SK-MEL-5 (cell line): ENCODE data around the gene S1PR2. TPM values are rescaled to one million over a fixed set of nuclear protein-coding genes. Genes with fewer than 3 reads are reported as not detected.

ENCODE experiments used
- DNase-seq: peaks from one replicate; pipeline ENCODE4 v3.0.0-alpha.2; 2016; ENCODE audit warnings: low read depth, low spot score
- in situ Hi-C: cut with HindIII; loops from 2 replicates; pipeline ENCODE4 v1.10.0; 2016; ENCODE audit warnings: low sequenced_read_pairs, high pct_unique_total_duplicates, low pct_unique_long_range_greater_than_20kb
- polyA plus RNA-seq, 2 experiments: library from polyadenylated mRNA; depleted of rRNA; stranded (reverse); fragments of >200 nt; gene quantifications; 2 replicates each; pipeline ENCODE4 v1.2.3, GENCODE V29; 2015
- total RNA-seq: library from RNA; depleted of rRNA; stranded (reverse); fragments of >200 nt; shearing (Covaris generic); gene quantifications from 2 replicates; pipeline ENCODE4 v1.2.3, GENCODE V29; 2014; rRNA removed

The S1PR2 gene
- total RNA-seq: 4.7 and 4.9 TPM in 2 replicates
- 6.1 and 6.6 TPM in 2 replicates for polyA plus RNA-seq (2015; cell fraction: cytosol; rRNA removed)
- 0.81 and 1.6 TPM in 2 replicates for polyA plus RNA-seq (2015; cell fraction: nucleus; rRNA removed)

GRCh38 chr19:10230861-10231611 lies at the start of gene S1PR2:
Gene S1PR2, minus strand, starts transcription at chr19:10231331. Its CDS starts 6,426 bp downstream, at chr19:10224905.
- in situ Hi-C loops: no loop called here

DNA sequence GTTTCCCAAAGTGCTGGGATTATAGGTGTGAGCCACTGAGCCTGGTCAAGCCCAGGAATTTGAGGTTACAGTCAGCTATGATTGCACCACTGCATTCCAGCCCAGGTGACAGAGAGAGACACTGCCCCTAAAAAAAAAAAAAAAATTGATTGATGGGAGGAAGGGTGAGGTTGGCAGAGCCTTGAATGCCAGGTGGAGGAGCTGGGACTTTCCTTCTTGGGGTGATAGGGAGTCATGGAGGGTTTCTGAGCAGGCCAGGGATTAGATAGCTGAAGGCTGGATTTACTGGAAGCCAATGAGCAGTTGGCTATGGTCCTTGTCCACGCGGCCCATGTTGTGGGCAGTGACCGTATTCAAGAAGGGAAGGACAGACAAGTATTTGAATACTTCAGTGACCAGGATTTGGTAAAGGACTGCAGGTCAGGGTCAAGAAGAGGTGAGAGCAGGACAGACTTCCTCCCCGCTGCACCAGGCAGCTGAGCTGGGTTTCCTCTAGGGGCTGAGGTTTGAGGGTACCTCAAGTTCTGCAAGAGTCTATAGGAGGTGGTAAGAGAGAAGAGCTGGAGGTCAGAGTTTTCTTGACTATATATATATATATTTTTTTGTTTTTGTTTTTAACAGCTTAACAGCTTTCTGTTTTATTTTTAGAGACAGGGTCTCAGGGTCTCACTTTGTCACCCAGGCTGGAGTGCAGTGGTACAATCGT lies 48.8 kb upstream of the S1PR2 start:
- no peak for DNase-seq
- in situ Hi-C loops: no loop called here

More at GRCh38 chr19:10230861-10231611, at the start of gene S1PR2:
- peak; percentile 81 for DNase-seq

DNA sequence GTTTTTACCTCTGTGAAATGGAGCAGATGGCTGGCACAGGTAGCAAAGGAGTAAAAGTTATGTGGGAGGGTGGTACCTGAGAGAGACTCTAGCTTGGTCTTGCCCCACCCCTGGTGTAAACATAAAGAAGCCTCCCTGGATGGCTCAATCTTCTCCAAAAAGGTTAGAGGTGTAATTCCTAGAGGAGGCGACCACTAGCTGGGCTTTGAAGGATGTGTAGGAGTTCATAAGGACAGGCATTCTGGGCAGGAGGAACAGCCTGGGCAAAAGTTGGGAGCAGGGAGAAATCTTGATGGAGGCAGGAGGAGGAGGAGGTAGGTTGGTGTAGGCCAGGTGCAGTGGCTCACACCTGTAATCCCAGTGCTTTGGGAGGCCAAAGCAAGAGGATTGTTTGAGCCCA lies 47.8 kb upstream of the S1PR2 start:
- no peak for DNase-seq
- in situ Hi-C loops: no loop called here

DNA sequence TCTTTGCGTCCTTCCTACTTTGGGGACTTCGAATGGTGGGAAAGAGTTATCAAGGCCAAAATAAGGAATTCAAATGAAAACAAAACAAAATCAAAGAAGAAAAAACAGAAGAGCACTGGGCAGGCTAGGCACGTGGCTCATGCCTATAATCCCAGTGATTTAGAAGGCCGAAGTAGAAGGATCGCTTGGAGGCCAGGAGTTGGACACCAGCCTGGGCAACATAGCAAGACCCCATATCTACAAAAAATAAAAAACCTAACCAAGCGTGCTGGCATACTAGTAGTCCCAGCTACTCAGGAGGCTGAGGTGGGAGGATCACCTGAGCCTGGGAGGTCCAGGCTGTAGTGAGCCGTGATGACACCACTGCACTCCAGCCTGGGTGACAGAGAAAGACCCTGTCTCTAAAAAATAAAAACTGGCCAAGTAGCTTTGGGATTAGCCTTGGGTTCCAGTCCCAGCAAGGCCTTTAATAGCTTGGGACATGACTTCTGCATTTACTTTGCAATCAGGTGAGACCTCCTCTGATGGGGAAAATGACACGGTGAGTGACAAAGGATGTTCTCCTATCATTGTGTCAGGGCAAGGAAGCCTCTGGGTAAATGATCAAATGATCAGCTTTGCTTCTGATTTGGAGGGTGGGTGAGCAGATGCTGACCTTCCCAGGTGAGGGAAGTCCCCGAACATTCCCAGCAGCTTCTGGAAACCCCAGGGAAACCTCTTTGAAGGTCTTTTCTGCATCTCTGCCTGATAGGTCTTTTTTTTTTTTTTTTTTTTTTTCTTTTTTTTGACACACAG lies 46.9 kb upstream of the S1PR2 start:
- in situ Hi-C loops: no loop called here

GRCh38 chr19:10274589-10274988 lies 43.5 kb upstream of the S1PR2 start:
- DNase-seq: no peak
- in situ Hi-C loops: no loop called here

More for the DNA sequence above, 46.9 kb upstream of the S1PR2 start:
- DNase-seq: no peak

GRCh38 chr19:10271543-10272086 lies 40.5 kb upstream of the S1PR2 start:
- in situ Hi-C loops: no loop called here
- DNase-seq: no peak

DNA sequence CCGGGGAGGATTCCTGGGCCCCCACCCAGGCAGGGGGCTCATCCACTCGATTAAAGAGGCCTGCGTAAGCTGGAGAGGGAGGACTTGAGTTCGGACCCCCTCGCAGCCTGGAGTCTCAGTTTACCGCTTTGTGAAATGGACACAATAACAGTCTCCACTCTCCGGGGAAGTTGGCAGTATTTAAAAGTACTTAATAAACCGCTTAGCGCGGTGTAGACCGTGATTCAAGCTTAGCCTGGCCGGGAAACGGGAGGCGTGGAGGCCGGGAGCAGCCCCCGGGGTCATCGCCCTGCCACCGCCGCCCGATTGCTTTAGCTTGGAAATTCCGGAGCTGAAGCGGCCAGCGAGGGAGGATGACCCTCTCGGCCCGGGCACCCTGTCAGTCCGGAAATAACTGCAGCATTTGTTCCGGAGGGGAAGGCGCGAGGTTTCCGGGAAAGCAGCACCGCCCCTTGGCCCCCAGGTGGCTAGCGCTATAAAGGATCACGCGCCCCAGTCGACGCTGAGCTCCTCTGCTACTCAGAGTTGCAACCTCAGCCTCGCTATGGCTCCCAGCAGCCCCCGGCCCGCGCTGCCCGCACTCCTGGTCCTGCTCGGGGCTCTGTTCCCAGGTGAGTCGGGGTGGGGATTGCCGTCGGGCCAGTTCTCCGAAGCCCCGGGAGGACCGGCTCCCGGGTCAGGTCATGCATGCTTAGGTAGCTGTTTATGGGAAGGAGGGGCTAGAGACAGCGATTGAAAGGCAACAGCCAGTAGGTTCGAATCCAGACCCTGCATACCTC lies 39.7 kb upstream of the S1PR2 start, which contains the start of gene ICAM1:
TSS of gene ICAM1 (plus strand) at position 505 of the 779 bp plus-strand sequence. CDS start at position 545, 40 bp downstream.
- peak; percentile 82 for DNase-seq
- in situ Hi-C loops: no loop called here

GRCh38 chr19:10270180-10270615 lies 39.1 kb upstream of the S1PR2 start:
- in situ Hi-C loops: no loop called here
- no peak for DNase-seq

DNA sequence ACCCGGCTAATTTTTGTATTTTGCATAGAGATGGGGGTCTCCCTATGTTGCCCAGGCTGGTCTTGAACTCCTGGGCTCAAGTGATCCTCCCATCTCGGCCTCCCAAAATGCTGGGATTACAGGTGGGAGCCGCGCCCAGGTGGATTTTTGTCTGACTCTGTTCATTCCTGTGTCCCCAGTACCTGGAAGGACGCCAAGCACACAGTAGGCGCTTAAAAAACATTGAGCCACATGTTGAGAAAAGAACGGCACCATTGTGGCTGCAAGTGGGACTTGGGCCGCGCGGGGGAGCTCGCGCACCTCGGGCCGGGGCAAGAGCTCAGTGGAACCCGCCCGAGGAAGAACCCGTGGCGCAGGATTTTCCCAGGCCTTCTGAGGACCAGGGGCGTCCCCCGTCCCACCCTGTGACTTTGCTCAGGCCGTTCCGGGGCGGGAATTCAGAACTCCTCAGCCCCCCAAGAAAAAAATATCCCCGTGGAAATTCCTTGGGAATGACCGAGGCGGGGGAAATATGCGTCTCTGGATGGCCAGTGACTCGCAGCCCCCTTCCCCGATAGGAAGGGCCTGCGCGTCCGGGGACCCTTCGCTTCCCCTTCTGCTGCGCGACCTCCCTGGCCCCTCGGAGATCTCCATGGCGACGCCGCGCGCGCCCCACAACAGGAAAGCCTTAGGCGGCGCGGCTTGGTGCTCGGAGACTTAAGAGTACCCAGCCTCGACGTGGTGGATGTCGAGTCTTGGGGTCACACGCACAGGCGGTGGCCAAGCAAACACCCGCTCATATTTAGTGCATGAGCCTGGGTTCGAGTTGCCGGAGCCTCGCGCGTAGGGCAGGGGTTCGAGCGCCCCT lies 38.4 kb upstream of the S1PR2 start:
- in situ Hi-C loops: no loop called here
- peak; percentile 66 for DNase-seq

GRCh38 chr19:10268071-10268470 lies 36.9 kb upstream of the S1PR2 start:
- in situ Hi-C loops: no loop called here
- no peak for DNase-seq

DNA sequence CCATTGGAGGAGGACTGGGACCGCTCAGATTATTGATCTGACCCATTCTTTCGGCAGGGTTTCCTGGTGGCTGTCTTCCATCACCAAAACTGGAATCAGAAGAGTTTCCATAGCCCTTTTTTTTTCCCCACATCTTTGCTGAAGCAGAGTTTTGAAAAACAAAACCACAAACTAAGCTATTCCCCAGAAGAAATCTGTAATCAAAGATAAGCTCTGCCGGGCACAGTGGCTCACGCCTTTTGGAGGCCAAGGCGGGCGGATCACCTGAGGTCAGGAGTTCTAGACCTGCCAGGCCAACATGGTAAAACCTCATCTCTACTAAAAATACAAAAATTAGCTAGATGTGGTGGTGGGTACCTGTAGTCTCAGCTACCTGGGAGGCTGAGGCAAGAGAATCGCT lies 35.6 kb upstream of the S1PR2 start:
- in situ Hi-C loops: no loop called here
- no peak for DNase-seq

GRCh38 chr19:10262771-10263170 lies 31.6 kb upstream of the S1PR2 start:
- in situ Hi-C loops: no loop called here
- no peak for DNase-seq

GRCh38 chr19:10260141-10260584 lies 29.0 kb upstream of the S1PR2 start:
- no peak for DNase-seq
- in situ Hi-C loops: no loop called here

- in situ Hi-C loops: no loop called here
- DNase-seq: peak; percentile 87
Observed at GRCh38 chr19:10259162-10259905, 28.2 kb upstream of the S1PR2 start.

DNA sequence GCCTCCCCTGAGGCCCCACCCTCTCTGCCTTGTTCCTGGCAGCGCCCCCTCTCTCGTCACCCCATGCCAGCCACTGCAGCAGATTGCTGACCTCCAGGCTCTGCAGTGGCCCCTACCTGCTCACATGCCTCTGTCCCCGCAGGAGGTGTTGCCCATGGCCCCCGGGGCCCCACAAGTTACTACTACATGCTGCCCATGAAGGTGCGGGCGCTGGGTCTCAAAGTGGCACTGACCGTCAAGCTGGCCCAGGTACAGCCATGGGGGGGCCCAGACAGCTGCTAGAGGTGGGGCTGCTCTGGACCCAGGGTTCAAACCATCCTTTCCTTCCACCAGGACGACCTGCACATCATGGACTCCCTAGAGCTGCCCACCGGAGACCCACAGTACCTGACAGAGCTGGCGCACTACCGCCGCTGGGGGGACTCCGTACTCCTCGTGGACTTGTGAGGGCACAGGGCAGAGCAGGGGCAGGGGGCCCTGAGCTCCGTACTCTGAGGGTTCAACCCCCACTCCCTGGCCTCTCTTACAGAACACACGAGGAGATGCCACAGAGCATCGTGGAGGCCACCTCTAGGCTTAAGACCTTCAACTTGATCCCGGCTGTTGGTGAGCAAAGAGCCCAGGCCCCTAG lies 27.1 kb upstream of the S1PR2 start:
- no peak for DNase-seq
- in situ Hi-C loops: no loop called here
